Neuron (in vitro differentiated cells): ENCODE results near the gene SNX10.

Source experiments
- H2AFZ ChIP-seq: one replicate; pipeline ENCODE4 v1.6.1; 2013; ENCODE audit warnings: low read depth, mild to moderate bottlenecking, inconsistent platforms, low read length, moderate library complexity
- H3K27me3 ChIP-seq: one replicate; pipeline ENCODE4 v1.6.1; 2013; ENCODE audit warnings: low read length; ENCODE audit not compliant: insufficient read depth
- H3K36me3 ChIP-seq: one replicate; pipeline ENCODE4 v1.6.1; 2013; ENCODE audit warnings: low read length; ENCODE audit not compliant: insufficient read depth
- H3K4me1 ChIP-seq: one replicate; pipeline ENCODE4 v1.6.1; 2013; ENCODE audit warnings: low read length; ENCODE audit not compliant: insufficient read depth
- H3K4me3 ChIP-seq: 2 replicates; pipeline ENCODE4 v1.5.1; 2013; ENCODE audit warnings: mild to moderate bottlenecking, low read length, moderate library complexity
- H3K9me3 ChIP-seq: one replicate; pipeline ENCODE4 v1.6.1; 2013; ENCODE audit warnings: low read length

SNX10 gene

DNA sequence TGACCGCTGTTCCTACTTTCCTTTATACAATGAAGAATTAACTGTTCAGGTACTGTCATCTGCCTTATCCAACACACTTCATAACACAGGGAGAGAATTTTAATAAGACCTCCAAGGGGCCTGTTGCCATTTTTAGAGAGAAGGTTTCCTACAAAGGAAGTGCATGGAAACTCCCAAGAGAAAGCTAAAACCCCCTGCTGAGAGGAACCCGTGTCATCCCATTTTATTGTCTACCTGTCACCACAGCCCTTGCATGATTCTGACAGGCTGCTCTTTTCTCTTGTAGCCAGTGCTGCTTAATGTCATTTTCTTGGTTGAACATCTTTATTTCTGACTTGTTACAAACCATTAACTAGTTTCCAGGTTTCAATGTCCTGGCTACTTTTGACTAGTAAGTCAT is 98.4 kb downstream of the SNX10 start:
- Histone ChIP-seq H3K36me3 (no peaks in the 10 kb centered on the region), H3K27me3 (no peaks in the 10 kb centered on the region), H3K4me3 (no peak overlapping the region), H3K4me1 (peaks cover 38% of the 10 kb centered on the region), H2AFZ (no peak overlapping the region), H3K9me3 (no peaks in the 10 kb centered on the region)

DNA sequence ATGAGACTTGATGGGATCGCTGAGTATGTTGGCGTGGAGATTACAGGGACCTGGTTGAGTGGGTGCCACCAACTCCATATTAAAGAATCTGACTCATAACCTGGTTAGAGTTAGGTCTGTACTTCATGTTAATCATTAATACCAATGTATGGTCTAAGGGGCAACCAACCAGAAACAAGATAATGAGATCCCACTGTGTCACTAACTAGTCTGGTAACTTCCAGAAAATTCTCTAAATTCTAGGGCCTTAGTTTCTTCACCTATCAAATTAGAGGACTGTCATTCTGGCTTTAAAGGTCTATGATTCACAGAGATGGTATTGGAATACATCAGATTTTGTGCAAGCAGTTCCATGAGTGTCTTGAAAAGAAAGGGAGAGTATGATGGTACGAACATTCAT is 102.2 kb downstream of the SNX10 start:
- Histone ChIP-seq H2AFZ (no peak overlapping the region), H3K4me3 (no peak overlapping the region), H3K4me1 (peaks cover 40% of the 10 kb centered on the region), H3K9me3 (no peaks in the 10 kb centered on the region), H3K36me3 (no peaks in the 10 kb centered on the region), H3K27me3 (no peaks in the 10 kb centered on the region)

DNA sequence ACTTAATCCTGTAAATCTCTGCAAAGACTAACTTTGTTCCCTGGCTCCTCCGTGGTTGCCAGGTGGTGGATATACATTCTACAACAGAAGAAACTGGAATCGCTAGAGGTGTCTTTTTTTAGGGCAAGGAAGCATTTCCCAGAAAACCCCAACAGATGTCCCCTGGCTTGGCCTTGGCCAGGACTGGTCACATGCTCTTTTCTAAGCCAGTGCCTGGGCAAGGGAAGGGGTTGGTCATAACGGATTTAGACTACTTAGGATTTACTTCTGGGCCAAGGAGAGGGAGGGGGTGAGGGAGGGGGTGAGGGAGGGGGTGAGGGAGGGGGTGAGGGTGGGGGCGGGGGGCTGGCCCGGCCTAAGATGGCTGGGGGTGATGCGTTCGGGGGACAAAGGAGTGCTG is 105.7 kb downstream of the SNX10 start:
- H2AFZ ChIP-seq = no peak overlapping the region
- no peaks in the 10 kb centered on the region for H3K9me3 ChIP-seq
- H3K4me3 ChIP-seq = no peak overlapping the region
- peaks cover 27% of the 10 kb centered on the region for H3K4me1 ChIP-seq
- no peaks in the 10 kb centered on the region for H3K36me3 ChIP-seq
- no peaks in the 10 kb centered on the region for H3K27me3 ChIP-seq

DNA sequence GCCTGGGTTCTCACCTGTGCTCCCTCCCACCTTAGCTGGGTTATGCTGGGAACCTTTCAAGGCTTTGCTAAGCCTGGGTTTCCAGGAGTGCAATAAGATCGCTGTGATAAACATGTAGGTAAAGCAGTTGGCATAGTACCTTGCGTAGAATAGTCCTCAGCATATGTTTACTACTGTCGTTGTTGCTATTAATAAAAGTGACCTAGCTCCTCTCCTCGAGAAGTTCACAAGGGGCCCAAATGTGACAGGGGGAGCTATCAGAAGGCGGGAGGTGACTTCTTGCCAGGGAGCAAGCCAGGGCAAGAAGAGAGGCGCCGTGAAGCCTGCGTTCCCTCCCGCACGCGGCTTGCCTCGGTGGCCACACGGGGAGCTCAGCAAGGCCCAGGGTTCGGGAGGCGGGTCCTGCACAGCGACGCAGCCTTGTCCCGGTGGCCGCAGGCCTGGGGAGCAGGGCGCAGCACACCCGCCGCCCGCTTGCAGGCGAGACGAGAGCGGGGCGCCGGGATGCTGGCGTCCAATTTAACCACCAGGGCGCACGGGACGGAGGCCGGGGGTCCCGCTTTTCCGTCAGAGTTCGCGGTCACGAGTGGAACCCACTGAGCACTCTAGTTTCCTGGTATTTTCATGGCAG is 106.2 kb downstream of the SNX10 start:
- H3K4me1 ChIP-seq = peaks cover 23% of the 10 kb centered on the region
- H3K9me3 ChIP-seq = no peaks in the 10 kb centered on the region
- H3K4me3 ChIP-seq = peak overlapping the region; percentile 68
- peak overlapping the region; percentile 65 for H2AFZ ChIP-seq
- no peaks in the 10 kb centered on the region for H3K27me3 ChIP-seq
- H3K36me3 ChIP-seq = no peaks in the 10 kb centered on the region

DNA sequence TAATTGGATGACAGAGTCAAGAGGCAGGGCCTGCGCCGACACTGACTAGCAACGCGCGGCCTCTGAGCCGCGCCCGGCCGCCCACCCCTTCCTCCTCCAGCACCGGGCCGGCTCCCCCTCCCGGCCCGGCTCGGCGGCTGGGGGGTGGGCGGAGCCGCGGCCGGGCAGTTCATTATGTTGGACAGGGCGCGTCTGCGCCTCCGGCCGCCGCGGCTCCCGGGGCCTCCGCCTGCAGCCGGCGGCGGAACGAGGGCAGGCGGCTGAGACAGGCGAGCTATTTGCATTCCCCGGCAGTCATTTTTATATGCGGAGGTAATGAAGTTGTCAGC is 106.7 kb downstream of the SNX10 start:
- Histone ChIP-seq H3K36me3 (no peaks in the 10 kb centered on the region), H3K4me1 (peaks cover 23% of the 10 kb centered on the region), H3K27me3 (no peaks in the 10 kb centered on the region), H3K9me3 (no peaks in the 10 kb centered on the region), H3K4me3 (peak overlapping the region; percentile 68), H2AFZ (peak overlapping the region; percentile 65)

DNA sequence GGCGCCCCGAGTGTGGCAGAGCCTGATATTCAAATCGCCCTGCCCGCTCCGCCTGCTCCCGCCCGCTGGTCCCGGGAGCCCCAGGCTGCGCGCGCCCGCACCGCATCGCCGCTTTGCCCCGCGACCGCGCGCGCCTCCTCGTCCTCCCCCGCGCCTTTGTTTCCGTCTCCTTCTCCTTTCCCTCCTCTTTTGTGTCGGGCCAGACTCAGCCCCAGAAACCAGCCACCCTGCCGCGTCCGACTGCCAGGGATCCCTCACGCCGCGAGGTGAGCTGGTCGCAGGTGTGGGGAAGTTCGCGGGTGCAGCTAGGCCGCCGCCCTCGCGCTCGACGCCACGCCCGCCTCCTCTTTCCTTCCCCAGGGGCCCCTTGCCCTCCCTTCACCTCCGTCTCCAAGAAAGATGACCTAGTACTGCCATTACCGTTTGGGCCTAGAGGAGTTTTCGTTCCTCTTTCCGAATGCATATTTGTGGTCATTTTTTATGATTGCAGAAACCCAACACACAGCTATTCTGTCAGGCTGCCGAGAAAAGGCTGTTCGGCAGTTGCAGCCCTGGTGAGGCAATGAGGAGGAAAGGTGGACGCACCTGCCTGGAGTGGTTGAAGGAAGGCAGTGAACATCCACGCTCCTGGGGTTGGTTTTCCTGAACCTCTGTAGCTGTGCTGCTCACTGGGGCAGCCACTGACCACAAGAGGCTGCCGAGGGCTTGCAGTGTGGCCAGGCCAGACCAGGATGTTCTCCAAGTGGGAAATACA is 107.3 kb downstream of the SNX10 start:
- no peaks in the 10 kb centered on the region for H3K27me3 ChIP-seq
- peak overlapping the region; percentile 65 for H2AFZ ChIP-seq
- H3K9me3 ChIP-seq = no peaks in the 10 kb centered on the region
- peak overlapping the region; percentile 68 for H3K4me3 ChIP-seq
- peaks cover 23% of the 10 kb centered on the region for H3K4me1 ChIP-seq
- H3K36me3 ChIP-seq = no peaks in the 10 kb centered on the region

DNA sequence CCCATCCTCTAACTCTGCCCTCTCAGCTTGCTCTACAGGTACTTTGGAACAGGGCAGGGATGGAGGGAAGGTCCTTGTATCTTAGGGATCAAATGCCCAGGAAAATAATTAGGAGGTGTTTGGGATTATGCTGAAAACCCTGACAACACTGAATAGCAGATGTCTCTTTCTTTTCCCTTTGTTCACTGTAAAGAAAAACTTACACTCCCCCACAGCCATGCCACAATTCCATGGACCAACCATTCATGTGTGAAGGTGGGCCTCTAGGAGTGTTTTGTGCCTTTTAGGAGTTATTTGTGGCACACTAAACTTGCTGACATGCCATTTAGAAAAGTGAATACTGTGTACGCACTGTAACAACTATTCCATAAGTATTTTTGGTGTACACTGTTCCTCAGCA is 108.1 kb downstream of the SNX10 start:
- H3K4me1 ChIP-seq = peaks cover 23% of the 10 kb centered on the region
- H3K27me3 ChIP-seq = no peaks in the 10 kb centered on the region
- peaks cover under 1% of the 10 kb centered on the region for H3K9me3 ChIP-seq
- no peak overlapping the region for H2AFZ ChIP-seq
- H3K36me3 ChIP-seq = peaks cover 4% of the 10 kb centered on the region
- peak overlapping the region; percentile 68 for H3K4me3 ChIP-seq

DNA sequence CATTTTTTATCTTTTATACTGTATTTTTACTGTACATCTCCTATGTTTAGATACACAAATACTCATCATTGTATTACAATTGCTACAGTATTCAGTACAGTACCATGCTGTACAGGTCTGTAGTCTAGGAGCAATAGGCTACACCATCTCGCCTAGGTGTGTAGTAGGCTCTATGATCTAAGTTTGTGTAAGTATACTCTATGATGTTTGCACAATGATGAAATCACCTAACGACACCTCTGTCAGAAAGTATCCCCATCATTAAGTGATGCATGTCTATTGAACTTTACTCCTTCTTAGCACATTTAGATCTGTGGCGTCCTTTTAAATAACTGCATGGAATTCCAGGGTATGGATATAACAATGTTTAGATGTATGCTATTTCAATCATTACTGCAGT is 112.0 kb downstream of the SNX10 start:
- no peak overlapping the region for H3K4me3 ChIP-seq
- peaks cover 7% of the 10 kb centered on the region for H3K36me3 ChIP-seq
- H2AFZ ChIP-seq = no peak overlapping the region
- H3K27me3 ChIP-seq = no peaks in the 10 kb centered on the region
- H3K4me1 ChIP-seq = peaks cover 9% of the 10 kb centered on the region
- peaks cover 5% of the 10 kb centered on the region for H3K9me3 ChIP-seq

DNA sequence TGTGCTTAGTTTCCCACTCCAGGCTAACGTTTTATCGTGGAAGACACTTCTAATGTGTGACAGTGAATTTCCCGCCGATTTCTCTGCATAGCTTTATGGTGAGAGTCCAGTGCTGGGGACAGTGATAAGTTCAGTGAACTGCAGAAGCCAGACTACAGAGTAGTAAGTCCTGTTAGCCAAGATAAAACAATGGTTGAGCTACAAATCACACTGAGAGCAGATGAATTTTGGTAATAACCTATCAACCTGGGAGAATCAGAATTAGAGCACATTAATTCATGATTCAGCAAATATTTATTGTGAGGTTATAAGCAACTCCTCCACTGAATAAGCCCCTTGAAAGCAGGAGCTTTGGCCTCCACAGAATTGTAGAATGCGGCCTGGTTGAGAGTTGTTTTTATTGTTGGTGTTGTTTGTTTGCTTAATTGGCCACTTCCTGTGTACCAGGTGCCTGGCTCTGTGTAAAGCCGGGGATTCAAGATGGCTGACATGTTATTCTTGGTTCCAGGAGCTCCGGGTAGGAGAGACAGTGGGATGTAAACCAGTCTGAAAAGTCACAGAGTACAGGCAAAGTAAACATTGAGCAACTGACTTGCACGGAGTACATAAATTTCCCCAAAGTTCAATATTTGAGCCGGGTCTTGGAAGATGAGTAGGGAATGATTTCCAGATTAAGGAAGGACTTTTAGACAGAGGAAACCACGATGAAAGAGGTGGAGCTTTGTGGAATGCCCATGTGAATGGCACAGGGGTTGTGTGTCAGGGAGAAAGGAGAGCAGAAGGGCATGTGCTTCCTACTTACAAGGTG is 112.7 kb downstream of the SNX10 start:
- H3K4me3 ChIP-seq = no peak overlapping the region
- H3K9me3 ChIP-seq = peaks cover 5% of the 10 kb centered on the region
- H2AFZ ChIP-seq = no peak overlapping the region
- H3K4me1 ChIP-seq = peaks cover 9% of the 10 kb centered on the region
- no peaks in the 10 kb centered on the region for H3K27me3 ChIP-seq
- H3K36me3 ChIP-seq = peaks cover 7% of the 10 kb centered on the region

DNA sequence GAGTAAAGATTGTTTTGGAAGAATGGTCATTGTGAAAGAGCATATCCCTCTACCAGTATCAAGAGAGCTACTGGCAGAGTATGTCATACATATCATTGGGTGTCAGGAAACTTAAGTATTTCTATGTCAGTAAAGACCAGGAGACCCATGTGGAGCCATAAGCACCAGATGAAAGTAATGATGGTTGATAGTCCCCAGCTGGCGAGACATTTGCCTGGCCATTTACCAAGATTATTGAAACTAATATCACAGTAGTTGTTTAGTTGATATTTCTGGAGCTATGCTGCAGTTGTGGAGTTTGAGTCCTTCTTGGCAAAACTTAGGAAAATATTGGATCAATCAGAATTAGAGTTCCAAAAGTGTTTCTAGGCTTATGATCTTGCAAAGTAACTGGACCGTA is 114.8 kb downstream of the SNX10 start:
- no peaks in the 10 kb centered on the region for H3K4me1 ChIP-seq
- peaks cover 5% of the 10 kb centered on the region for H3K9me3 ChIP-seq
- H3K27me3 ChIP-seq = no peaks in the 10 kb centered on the region
- H3K4me3 ChIP-seq = no peak overlapping the region
- H2AFZ ChIP-seq = no peak overlapping the region
- peaks cover 7% of the 10 kb centered on the region for H3K36me3 ChIP-seq

DNA sequence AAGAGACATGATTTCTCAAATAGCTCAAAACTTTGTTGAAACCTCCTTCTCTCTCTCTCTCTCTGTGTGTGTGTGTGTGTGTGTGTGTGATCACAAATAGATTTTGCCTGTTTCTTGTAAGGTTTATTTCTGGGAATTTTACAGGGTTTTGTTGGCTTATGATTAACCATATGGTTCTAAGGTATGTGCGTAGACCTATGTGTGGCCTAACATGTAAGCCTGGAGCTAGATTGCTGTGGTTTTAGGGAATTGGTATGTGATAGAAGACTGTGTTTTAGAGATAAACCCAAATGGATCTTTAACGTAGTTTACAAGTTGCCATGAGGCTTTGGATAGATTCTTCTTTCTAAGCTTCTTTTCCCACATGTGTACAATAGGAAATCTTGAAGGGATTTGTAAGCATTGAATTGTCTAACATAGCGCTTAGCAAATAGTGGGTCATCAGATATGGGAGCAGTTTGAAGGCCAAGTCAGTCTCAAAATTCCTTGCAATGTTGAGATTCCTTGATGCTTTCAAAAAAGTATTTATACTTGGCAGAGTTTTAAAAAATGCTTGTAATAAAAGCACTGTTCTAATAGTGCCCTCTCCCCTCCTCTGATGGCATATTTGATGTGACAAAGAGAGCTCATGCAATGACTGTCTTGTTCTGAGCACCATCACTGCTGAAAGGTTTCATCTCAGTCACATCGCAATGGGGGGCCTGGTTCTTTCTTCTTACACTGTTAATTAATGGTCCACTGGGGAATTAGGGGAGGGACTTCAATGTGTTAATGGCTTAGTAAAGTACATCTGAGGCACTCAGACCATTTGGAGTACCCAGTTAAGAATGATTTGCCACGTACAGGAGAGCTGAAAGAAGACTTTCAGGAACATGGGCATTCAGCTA is 118.2 kb downstream of the SNX10 start:
- H3K4me1 ChIP-seq = no peaks in the 10 kb centered on the region
- H3K9me3 ChIP-seq = peaks cover 3% of the 10 kb centered on the region

DNA sequence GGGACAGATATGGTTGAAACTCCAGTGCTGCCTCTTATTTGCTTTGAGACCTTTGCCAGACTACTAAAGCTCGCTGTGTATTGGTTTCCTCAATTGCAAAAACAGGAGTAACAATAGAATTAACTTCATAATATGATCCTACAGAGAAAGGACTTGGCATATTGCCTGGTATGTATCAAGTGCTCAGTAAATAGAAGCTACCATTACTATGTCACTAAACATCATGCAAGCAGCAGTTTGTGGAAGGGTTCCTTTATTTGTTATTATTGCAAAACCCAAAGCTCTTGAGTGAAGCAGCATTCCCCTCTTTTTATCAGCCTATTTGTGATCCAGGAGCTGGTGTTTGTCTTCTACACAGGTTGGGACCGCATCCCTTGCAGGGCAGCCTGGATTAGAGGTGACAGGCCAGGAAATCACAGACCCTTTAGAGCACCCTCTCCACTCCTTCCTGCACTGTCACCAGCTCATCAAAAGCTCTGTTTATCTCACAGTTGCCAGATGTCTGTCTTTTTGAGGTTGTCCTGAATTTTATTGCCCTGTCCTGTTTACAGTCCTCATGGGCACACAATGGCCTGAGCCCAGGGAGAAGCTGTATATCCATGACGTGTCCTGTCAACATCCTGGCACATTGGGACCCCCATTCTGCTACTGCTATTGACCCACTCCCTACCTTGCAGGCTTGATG is 121.5 kb downstream of the SNX10 start:
- no peak overlapping the region for H2AFZ ChIP-seq
- no peak overlapping the region for H3K4me3 ChIP-seq
- no peaks in the 10 kb centered on the region for H3K9me3 ChIP-seq
- no peaks in the 10 kb centered on the region for H3K27me3 ChIP-seq
- H3K36me3 ChIP-seq = peaks cover 3% of the 10 kb centered on the region
- no peaks in the 10 kb centered on the region for H3K4me1 ChIP-seq

More for the DNA sequence above, 118.2 kb downstream of the SNX10 start:
- H3K4me3 ChIP-seq = no peak overlapping the region
- no peaks in the 10 kb centered on the region for H3K27me3 ChIP-seq
- H2AFZ ChIP-seq = no peak overlapping the region
- H3K36me3 ChIP-seq = peaks cover 6% of the 10 kb centered on the region
